22Rv1 (cell line): ENCODE measurements around the gene BLTP3A.
"Not testable (repeated sequence)": the region's sequence is repeated elsewhere in the genome, so short reads cannot be mapped to it uniquely, and the experiment has no call there.

Source experiments
- CTCF ChIP-seq: fragments of 450-650 bp; IDR thresholded peaks from 2 replicates; pipeline ENCODE4 v1.5.1; 2017; ENCODE audit warnings: mild to moderate bottlenecking
- ZFX ChIP-seq: fragments of 450-650 bp; IDR thresholded peaks from 2 replicates; pipeline ENCODE4 v1.6.1; 2017; ENCODE audit warnings: antibody characterized with exemption, borderline replicate concordance

- TF ChIP-seq CTCF, ZFX: not testable (repeated sequence)
Measured at GRCh38 chr6:34761681-34762080, 30.2 kb upstream of the BLTP3A start.
